CD4-positive, alpha-beta T cell treated with Interleukin-17A for 4 hours (primary cell): ENCODE measurements around the gene KRT14.
"Not testable (repeated sequence)": the region's sequence is repeated elsewhere in the genome, so short reads cannot be mapped to it uniquely, and the experiment has no call there.

Source experiments
- DNase-seq: peaks from one replicate; pipeline ENCODE4 v3.0.0-alpha.2; 2020; ENCODE audit warnings: mixed read lengths

KRT14 gene

GRCh38 chr17:41600318-41600717, 13.6 kb upstream of the KRT14 start:
- DNase-seq: no peak

DNA sequence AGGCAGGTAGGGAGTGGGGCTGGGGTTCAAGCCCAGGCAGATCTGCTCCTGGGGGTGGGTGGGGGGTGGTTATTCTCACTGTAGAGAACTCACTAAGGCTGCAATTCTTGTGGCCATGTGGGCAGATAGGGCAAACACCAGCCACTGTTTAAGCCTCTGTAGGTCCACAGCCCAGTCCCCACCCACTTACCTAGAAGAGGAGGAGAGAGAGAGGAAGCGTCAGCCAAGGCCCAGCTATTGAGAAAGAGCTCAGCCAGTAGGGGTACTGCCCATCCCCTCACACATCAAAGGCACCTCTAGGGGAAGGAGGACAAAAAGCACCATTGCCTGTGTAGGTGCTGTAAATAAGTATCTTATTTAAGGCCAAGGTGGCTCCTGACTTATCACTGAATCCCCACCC, 13.0 kb upstream of the KRT14 start:
- DNase-seq: no peak

DNA sequence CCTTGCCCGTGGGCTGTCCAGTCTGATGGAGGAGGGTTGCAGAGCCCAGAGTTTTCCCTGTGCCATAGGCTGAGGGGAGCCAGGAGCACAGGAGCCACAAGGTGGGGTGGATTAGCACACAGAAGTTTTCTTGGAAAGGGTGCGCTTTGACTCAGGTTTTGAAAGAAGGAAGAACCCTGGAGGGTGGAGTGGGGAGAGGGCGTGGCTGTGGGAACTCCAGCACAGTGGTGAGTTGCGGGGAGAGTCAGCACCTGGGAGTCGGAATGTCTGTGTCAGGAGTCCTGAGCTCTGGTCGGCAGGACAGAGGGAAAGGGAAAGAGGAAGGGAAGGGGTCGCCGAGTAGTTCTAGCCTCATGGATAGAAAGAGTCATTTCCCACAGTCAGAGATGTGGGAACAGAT, 8.9 kb upstream of the KRT14 start:
- DNase-seq: no peak

GRCh38 chr17:41594363-41594915, 7.7 kb upstream of the KRT14 start:
- DNase-seq: no peak

DNA sequence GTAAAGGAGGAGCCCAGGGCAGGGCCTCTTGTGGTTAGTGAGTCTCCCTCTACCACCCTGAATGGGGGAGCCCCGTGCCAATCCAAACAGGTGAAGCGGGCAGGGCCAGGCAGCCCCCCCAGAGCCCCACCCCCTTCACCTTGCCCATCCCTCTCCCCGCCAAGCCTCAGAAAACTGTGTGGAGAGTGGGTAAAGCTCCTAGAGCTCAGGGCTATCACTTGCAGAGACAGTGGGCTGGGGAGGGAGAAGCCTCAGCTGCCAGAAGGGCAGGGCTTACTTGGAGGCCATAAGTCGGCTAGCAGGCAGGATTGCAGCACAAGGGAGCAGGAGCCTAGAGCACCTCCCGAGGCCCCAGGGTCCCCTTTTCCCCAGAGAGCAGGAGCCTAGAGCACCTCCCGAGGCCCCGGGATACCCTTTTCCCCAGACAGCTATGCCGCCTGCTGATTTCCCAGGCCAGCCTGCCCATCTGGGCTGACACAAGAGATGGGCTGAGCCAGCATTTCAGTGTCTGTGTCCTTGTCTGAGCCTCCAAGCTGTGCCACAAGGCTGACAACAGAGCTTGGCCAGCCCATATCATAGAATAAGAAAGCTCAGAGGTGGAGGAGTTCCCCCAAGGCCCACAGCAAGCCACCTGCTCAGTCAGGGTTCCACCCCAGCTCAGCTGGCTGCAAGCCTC, 6.7 kb upstream of the KRT14 start:
- no peak for DNase-seq

GRCh38 chr17:41592601-41593305, 6.1 kb upstream of the KRT14 start:
- no peak for DNase-seq

- no peak for DNase-seq
Observed at GRCh38 chr17:41589301-41589700, 2.6 kb upstream of the KRT14 start.

GRCh38 chr17:41588126-41588810, 1.6 kb upstream of the KRT14 start:
- no peak for DNase-seq

GRCh38 chr17:41585301-41586056, 1.2 kb downstream of the KRT14 start:
- DNase-seq: no peak

- not testable (repeated sequence) for DNase-seq
Observed at GRCh38 chr17:41584331-41584927, 2.3 kb downstream of the KRT14 start.

- DNase-seq: no peak
Observed at GRCh38 chr17:41583137-41584127, 3.3 kb downstream of the KRT14 start.

DNA sequence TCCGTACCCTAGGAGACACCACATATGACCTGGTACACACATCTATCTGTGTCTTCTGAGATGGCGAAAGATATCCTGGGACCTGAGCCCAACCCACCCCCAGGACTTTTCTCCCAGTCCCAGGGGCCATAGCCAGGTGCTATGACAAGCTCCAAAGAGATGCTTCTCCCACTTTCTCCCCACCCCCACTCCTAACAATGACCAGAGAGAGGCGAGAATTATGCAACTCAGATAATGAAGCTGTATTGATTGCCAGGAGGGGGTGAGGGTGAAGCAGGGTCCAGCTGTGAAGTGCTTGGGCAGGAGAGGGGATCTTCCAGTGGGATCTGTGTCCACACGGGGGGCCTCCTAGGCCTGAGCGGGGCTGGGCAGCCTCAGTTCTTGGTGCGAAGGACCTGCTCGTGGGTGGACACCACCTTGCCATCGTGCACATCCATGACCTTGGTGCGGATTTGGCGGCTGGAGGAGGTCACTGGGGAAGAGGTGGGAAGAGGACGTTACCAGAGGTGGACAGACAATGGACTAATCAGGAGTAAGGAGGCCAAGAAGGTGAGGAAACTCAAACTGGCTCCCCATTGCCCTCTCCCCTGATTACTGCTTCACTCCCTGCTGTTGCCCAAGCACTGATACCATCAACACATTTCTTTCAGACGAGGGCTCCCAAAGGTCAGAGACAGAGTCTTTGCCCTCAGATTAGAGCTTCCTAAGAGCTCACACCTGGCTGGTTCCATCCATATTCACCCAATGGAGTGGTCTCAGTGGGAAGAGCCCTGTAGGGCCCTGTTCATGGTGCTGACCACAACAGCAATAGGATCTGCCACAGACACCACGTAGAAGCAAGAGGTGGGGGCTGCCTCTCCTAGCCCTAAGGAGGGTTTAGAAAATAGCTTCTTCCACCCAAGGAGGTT, 4.4 kb downstream of the KRT14 start:
- DNase-seq: not testable (repeated sequence)

DNA sequence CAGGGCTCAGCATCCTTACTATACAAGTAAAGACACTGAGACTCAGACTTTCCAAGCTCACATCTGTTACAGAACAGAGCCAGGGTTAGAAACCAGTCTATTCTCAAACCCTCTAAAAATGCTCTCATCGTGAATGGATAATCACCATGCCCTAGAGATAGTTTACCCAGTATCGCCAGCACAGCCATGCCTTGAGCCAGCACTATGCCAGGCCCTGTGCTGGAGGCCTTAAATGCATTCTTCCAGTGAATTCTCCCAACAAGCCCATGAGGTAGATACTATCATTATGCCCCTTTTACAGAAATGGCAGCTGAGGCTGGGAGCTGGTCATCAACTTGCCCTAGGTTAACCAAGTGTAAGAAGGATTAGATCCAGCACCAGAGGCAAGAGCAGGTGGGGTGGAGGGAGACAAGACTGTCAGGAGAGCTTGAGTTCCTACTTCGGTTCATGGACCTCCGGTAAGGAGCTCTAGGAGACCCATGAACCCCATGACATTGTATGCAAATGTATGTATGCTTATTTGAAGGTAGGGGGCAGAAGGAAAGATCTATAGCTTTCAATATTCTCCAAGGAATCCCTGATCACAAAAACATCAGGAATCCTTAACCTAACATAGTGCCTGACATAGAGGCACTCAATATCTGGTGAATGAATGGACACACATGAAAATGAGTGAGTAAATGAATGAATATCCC, 5.2 kb downstream of the KRT14 start:
- DNase-seq: no peak

GRCh38 chr17:41580687-41581365, 5.9 kb downstream of the KRT14 start:
- DNase-seq: no peak

DNA sequence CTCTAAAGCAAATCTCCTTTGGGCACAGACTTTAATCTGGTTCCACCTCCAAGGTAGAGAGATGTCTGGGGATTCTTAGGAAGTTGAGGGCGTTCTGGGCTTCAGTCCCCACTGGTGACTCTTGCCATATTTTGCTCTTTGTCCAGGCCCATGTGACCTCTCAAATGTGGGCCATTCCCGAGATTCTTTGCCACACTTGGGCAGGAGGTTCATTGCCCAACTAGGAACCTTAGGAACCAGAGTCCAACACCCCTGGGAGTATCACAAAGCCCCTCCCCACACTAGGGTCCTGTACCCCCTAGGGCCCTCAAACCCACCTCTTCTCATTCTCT, 6.5 kb downstream of the KRT14 start:
- DNase-seq: no peak

DNA sequence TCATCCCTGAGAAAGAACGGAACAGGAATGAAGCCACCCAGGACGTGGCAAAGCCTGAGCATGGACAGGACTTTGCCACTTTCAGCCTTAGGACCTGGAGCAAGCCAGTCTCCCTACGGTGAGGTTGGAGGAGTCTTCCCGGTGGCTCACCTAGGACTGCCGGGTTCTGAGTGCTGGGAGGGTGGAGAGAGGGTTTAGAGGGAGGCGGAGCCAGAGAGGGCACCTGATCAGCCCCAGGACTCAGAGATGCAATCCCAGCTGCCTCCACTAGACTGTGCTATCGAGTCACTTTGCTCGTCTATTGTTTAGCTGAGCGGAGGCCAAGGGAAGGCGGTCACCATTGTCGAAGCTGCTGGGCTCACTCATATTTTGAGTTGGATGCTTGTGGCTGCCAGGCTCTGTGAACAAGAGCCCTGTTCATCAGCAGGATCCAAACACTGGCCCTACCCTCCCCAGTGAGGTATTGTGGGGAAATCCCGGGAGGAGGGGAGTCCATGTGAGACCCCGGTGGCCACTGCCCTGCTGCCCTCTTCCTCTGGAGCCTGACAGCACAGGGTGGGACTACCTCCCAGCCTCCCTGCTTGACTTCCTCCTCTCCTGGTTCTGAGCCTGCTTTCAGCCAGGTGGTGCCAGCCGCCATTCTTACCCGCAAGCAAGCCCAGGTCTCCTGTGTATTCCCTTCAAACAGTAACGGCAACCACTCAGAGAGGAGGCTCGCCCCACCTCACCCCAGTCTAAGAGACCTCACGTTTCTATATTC, 7.0 kb downstream of the KRT14 start:
- DNase-seq: peak; percentile 60

- DNase-seq: no peak
Observed at GRCh38 chr17:41578971-41579370, 7.7 kb downstream of the KRT14 start.

- DNase-seq: no peak
Observed at GRCh38 chr17:41578538-41578937, 8.2 kb downstream of the KRT14 start.
